ENCODE results near the gene TSEN2.

DNA sequence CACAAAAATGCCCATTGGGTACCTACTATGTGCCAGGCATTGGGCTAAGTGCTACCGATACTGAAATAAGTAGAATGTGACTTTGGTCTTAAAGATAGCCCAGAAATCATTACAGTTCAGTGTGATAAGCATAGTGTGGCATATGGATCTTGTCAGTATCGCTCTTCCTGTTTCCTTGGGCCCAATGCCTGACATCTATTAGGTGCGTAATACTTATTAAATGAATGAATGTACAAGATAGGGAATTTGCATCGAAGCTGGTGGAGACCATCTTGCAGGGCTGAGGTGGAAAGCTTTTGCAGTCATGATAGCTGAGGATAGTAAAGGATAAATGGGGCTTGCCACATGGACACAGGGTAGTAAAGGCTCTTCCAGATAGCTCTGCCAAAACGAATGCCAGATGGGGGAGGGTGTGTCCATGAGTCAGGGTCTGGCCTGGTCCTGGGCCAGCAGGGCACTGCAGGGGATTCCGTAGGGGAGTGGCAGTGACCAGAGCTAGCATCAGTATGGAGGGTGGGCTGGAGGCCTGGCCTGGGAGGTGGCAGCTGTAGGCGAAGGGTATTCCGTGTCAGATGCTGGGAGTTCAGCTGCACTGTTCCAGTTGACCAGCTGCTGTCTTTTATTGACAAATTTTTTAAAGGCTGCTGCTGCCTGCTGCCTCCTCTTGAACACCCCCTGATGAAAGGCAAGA lies 23.5 kb downstream of the TSEN2 start:
- TF ChIP-seq CTCF (optimal IDR thresholded peaks at IDR 0.05 in 1 of 3, IDR thresholded peaks at IDR 0.05 in 1 of 3, conservative IDR thresholded peaks at IDR 0.05 in 1 of 3; ENCODE audit: extremely low read depth in 1 of 3, insufficient read depth in 2 of 3, low read length in 3 of 3) (no peak), EZH2 (IDR thresholded peaks at IDR 0.05; ENCODE audit: low read length) (no peak)

All from keratinocyte (primary cell).